ENCODE data around the gene TIAM1.

The TIAM1 gene

DNA sequence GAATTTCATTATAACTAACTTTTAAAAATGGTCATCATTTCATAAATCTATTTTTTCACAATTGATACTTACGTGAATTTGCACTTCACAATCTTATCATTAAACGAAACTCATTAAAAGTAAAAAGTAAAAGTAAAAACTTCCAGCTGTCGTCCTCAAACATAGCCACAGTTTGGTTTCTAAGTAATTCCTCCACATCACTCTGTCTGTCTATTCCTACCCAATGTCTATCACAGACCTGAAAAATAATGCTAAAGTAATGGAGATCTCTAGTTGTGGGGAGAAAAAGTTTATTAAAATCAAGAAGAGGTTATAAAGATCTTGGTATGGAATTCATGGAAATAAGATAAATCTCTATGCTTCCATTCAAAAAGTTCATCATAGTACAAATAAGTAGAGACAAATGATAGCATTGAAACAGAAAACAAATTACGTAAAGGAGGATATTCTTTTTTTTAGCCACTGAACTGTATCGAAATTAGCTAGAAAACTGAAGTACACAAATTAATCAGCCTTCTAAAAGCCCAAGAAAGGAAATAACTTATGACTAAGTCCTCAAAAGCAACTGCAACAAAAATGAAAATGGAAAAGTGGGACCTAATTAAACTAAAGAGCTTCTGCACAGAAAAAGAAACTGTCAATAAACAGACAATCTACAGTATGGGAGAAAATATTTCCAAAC, 148.6 kb downstream of the TIAM1 start:
- DNase-seq: no peak

DNA sequence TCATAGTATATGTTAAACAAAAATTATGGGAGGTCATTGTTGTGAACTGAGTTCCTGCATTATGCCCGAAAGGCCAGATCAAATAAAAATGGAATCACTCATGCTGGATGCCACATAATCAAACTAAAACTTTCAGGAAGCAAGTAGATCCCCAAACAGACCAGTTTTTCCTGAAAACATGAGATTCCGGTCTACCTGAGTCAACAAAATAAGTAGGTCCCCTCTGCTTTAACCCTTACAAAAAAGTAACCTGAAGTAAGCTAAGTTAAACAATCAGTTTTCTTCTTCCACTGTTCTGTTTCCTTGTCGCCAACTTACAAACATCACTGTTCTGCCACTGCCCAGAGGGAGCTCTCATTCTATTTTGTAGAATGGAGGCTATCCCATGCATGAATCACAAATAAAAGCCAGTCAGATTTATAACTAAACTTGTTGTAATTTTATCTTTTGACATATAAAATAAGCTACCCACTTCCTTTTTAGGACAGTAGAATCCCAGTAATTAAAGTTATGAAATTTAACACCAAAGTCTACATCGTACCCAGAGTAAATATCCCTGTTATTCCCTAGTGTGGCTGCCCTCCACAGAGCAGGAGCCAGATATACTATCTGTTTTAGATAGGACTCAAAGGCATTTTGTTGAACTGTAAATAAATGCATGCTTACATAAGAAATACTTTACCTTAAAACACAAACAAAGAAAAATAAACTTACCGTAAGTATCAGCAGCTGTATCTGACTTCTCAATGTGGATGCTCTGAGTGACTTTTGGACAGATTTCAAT, 149.4 kb downstream of the TIAM1 start:
- DNase-seq: no peak

- DNase-seq: no peak
Measured at GRCh38 chr21:31193761-31194160, 150.3 kb downstream of the TIAM1 start.

DNA sequence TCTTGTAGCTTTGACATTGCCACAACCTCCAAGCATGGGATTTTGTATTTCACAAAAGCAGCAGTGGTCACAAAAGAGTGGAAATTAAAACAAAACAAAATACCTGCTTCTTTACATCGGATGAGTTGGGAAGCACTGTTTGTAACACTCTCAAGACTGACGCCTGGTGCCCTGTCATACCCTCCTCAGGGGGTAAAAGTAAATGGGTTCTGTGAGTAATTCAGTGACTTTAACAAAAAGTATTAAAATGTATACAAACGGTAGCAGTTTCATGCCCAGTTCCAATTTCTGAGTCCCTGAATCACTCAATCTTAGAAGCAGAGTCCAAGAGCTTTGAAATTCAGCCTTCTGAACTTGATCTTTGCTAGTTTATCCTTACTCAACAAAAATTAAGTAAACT, 152.5 kb downstream of the TIAM1 start:
- no peak for DNase-seq

- no peak for DNase-seq
Measured at GRCh38 chr21:31190516-31190915, 153.5 kb downstream of the TIAM1 start.

- no peak for DNase-seq
Measured at GRCh38 chr21:31187499-31187898, 156.6 kb downstream of the TIAM1 start.

GRCh38 chr21:31186916-31187315, 157.1 kb downstream of the TIAM1 start:
- no peak for DNase-seq

DNA sequence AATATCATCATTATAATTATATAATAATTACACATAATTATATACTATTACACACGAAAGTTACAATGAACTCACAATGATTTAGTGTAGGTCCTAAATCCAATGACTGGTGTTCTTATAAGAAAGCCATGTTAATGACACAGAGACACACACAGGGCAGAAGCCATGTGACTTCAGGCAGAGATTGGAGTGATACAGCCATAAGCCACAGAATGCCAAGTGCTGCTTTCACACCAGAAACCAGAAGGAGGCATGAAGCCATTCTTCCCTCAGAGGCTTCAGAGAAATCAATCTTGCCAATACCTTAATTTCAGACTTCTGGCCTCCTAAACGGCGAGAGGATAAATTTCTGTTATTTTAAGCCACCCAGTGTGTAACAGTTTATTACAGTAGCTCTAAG, 158.4 kb downstream of the TIAM1 start:
- no peak for DNase-seq

DNA sequence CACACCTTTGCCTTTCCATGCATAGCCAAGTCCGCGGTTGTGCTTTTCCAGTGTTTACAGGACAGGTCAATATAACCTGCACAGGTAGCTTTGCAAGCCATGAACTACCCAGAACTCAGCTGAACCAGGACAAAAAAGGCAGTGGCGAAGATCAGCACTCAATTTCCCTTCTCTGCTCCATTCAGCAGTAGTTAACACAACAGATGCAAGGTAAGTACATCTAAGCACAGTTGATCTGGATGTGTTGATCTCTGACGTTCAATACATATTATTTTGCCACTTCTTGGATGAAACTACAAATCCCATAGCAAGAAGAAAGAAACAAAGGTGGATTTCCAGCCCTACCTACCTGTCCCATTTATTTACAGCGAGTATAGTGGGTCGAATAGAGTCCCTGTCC, 159.2 kb downstream of the TIAM1 start:
- DNase-seq: no peak

DNA sequence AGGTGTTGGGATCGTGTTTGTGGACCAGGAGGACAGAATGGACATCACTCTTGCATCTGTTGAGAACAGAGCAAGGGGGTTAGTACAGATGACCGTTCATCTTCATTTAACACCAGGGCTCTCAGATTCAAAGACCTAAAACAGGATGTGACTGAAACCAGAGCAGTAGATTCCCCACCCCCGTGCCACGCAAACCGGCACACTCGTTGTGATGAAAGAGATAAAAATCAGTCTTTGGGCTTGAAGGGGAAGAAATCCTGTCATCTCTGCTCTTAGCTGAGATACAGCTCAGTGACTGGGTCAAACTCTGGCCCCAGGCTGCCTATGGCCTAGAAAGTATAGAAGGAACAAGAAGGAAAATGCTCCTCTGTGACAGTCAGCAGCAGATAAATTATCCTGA, 159.6 kb downstream of the TIAM1 start:
- no peak for DNase-seq

DNA sequence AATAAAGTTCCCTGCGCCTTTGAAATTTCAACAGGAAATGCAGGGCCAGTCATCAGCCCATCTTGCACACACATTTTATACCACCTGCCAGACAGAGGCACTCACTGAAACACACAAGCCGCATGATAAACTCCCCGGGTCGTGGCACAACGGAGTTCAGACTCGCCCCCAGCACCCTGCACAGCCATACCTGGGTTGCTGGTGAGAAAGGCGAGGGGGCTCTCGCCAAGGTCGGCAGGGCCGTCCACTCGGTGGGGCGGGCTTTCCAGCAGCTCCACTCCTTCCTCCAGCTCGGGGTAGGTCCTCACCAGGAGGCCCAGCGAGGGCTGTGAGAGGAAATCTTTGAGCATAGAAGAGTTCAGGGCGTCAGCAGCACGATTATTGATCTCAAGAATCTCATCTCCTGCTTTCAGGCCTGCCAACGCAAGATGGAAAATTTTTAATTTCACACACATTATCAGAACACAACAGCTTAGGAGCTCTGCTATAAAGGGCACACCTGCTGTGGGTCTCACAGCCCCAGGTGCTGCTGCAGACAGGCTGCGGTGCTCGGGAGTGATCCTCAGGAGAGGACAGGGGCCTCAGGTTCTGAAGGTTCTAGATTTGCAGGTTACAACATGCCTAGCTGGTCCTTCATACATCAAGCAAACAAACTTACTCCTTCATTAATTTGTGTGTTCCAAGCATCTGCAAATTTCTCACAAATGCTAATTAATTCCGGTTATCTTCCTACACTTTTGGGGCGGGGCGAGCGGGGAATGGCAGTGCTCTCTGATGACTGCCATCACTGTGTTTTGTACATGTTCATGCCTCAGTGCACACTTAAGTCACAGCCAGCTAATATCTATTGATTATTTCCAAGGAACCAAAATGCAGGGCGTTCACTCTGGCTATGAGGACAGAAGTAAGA, 161.6 kb downstream of the TIAM1 start:
- DNase-seq: no peak

DNA sequence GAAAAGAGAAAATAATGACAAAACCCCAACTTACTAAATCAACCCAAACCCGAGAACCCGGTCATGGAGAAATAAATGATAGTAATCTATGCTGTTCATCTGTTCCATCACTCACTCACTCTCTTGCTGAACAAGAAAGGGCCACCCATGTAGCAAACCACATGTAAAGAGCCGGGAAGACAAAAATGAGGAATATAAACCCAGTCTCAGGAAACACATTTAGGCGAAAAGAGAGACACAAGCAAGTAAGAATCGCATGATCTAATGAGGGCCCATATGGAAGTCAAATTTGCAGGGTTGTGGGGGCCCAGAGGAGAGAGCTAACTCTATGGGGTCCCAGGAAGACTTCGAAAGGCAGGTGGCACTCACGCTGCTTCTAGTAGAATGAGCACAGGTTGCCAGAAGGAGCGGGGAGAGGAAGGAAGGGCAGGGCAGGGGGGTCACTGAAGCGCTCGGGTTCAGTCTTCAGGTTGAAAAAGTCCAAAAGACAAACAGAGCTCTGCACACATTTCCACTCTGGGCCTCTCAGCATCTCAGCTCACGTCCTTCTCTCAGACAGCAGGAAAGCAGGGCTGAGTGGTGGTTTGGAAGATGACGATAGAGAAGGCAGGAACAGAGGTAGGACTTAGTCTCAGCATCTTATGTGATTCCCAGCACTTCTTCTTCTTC, 162.8 kb downstream of the TIAM1 start:
- DNase-seq: no peak

GRCh38 chr21:31180256-31181081, 163.6 kb downstream of the TIAM1 start:
- peak; percentile 47 for DNase-seq

DNA sequence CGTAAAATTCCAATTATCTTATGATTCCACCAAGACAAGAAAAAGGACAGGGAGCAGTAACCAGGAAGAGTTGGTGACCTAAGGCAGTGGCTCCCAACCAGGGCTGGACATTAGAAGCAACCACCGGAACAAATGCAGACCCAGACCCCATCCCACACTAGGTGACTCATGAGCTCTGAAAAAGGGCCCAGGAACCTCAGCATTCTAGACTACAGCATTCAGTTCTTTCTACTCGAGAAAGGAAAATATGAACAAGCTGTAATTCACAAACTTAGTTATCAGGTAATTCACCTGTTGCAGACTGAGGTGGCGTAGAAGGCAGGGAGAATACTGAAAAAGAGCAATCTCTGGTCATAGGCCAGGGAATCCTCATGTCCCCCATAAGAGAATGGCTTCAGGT, 167.3 kb downstream of the TIAM1 start:
- no peak for DNase-seq

DNA sequence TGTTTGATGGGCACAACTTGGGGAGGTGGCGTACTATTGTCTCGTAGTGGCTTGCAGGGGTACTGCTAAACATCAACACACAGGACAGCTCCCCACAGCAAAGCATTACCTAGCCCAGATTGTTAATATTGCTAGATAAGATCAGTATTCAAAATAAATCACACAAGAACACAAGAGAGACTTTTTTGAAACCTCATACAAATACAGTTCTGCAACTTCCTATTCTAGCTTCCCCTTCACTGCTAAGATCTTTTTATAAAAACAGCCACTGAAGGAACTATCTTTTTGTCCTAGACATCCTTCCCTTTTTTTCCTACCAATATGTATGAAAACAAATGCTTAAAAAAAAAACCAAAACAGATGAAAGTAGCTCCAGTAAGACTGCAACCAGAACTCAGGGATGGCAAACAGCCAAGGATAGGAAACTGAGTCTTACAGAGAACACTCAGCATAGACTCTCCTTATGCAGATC, 167.9 kb downstream of the TIAM1 start:
- no peak for DNase-seq

DNA sequence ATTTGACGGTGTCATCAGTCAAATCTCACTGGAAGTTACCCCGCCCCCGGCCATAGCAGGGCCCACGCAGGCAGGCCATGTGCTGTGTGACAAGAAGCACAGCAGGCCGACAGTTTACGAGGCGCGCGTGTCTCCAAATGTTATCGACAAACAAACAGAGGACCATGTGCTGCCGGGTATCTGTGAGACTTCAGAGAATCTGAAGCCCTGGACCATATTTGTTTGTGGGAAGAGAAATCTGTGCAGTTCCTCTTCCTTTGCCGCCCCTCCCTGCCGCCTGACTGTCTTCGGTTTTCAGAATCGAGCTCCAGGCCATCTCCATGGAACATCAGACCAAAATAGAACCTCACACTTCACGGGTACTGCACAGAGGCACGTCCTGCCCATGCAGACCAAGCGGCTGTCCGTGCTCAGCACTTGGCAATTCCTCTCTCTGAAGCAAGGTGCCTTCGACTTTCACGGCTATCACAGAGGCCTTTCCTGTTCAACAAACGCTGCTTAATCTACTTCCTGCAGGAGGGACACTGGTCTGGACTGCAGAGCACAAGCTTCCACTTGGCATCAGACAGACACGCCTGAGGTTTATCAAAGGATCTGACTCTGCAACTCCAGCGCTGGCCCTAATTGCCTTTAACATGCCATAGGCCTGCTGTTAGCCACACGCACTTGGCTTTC, 170.0 kb downstream of the TIAM1 start:
- no peak for DNase-seq

DNA sequence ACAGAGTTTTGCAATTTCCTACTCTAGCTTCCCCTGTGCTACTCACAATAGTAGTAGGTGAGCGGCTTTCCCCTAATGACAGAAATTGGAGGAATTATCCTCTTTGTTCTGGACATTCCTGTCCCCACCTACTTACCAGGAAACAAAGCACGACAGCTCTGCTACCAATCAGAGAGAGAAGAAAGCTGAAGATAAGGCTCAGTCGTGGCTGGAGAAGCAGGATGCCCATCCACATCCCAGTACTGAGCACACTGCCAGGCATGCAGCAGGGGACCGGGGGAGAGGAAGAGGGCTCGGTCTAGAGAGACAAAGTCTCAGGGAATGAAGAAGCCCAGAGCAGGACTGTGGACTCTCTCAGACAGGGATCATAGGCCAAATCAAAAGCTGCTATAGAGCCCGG, 171.7 kb downstream of the TIAM1 start:
- no peak for DNase-seq

GRCh38 chr21:31164713-31165694, 179.1 kb downstream of the TIAM1 start:
- no peak for DNase-seq

GRCh38 chr21:31162827-31163226, 181.2 kb downstream of the TIAM1 start:
- peak; percentile 60 for DNase-seq

- DNase-seq: no peak
Measured at GRCh38 chr21:31162079-31162699, 181.9 kb downstream of the TIAM1 start.
